IMR-90 (cell line): ENCODE data around the gene SDK1. TPM values are rescaled to one million over a fixed set of nuclear protein-coding genes. Genes with fewer than 3 reads are reported as not detected.

Source experiments
- ATAC-seq: fragments of 200-7000 bp; cut with Tn5 transposase; 2 replicates; pipeline ENCODE4 v1.9.1; 2020; ENCODE audit warnings: low read depth, mild to moderate bottlenecking, moderate library complexity
- BruUV-seq: library from RNA; stranded (reverse); fragments of 400-500 nt; replicated peaks from 2 replicates; lab custom pipeline; 2021; lab: Mats Ljungman, UMichigan
- CTCF ChIA-PET: fragments of 300-600 bp; formaldehyde crosslinking; extraction: SDS; loops from one replicate; lab custom pipeline; 2021; ENCODE audit warnings: antibody characterized with exemption; lab: Yijun Ruan, JAX
- POLR2A ChIA-PET: fragments of 300-600 bp; sonication (Branson Sonifier 250); formaldehyde crosslinking; loops from one replicate; lab custom pipeline; 2022; ENCODE audit warnings: antibody characterized with exemption; ENCODE audit not compliant: unreplicated experiment; lab: Charles Lee
- DNase-seq: peaks from one replicate; pipeline ENCODE4 v3.0.0; 2013
- H2AFZ ChIP-seq: replicated peaks from 2 replicates; pipeline ENCODE3; 2013; ENCODE audit warnings: low read length, mild to moderate bottlenecking; ENCODE audit not compliant: poor library complexity
- H2AK5ac ChIP-seq: 2 replicates; pipeline ENCODE4 v1.6.1; 2013; ENCODE audit warnings: low read depth, low read length, inconsistent platforms
- H2AK9ac ChIP-seq: replicated peaks from 2 replicates; pipeline ENCODE3; 2013; ENCODE audit warnings: mild to moderate bottlenecking, low read depth, low read length, moderate library complexity; ENCODE audit not compliant: poor library complexity
- H2BK120ac ChIP-seq: 2 replicates; pipeline ENCODE4 v1.6.1; 2013; ENCODE audit warnings: low read depth, low read length, inconsistent platforms
- H2BK15ac ChIP-seq: 3 replicates; pipeline ENCODE4 v1.6.1; 2013; ENCODE audit warnings: low read depth, low read length, inconsistent platforms
- H2BK20ac ChIP-seq: 2 replicates; pipeline ENCODE4 v1.6.1; 2013; ENCODE audit warnings: low read depth, mild to moderate bottlenecking, inconsistent platforms, low read length, moderate library complexity
- H2BK5ac ChIP-seq: 2 replicates; pipeline ENCODE4 v1.6.1; 2013; ENCODE audit warnings: mild to moderate bottlenecking, low read depth, low read length, inconsistent platforms; ENCODE audit not compliant: poor library complexity, severe bottlenecking
- H3K14ac ChIP-seq: replicated peaks from 2 replicates; pipeline ENCODE4 v1.6.1; 2013; ENCODE audit warnings: low read depth, low read length, inconsistent platforms
- H3K18ac ChIP-seq: 2 replicates; pipeline ENCODE4 v1.6.1; 2013; ENCODE audit warnings: low read depth, low read length, control low read depth
- H3K23ac ChIP-seq: 2 replicates; pipeline ENCODE4 v1.6.1; 2013; ENCODE audit warnings: low read depth, low read length, inconsistent platforms
- H3K27ac ChIP-seq: 2 replicates; pipeline ENCODE4 v1.5.1; 2013; ENCODE audit warnings: mild to moderate bottlenecking, control low read depth, low read length; ENCODE audit not compliant: insufficient read depth
- H3K27me3 ChIP-seq: 2 replicates; pipeline ENCODE4 v1.6.1; 2013; ENCODE audit warnings: low read length; ENCODE audit not compliant: control insufficient read depth, insufficient read depth
- H3K36me3 ChIP-seq: 2 replicates; pipeline ENCODE4 v1.6.1; 2013; ENCODE audit warnings: low read length, mixed read lengths; ENCODE audit not compliant: control insufficient read depth, insufficient read depth
- H3K4ac ChIP-seq: 2 replicates; pipeline ENCODE4 v1.6.1; 2013; ENCODE audit warnings: low read depth, low read length, inconsistent platforms
- H3K4me1 ChIP-seq: 2 replicates; pipeline ENCODE4 v1.6.1; 2013; ENCODE audit warnings: low read length, mixed read lengths; ENCODE audit not compliant: control insufficient read depth, insufficient read depth
- H3K4me2 ChIP-seq: 2 replicates; pipeline ENCODE4 v1.6.1; 2013; ENCODE audit warnings: low read depth, mild to moderate bottlenecking, control low read depth, low read length, moderate library complexity
- H3K4me3 ChIP-seq: 2 replicates; pipeline ENCODE4 v1.5.1; 2013; ENCODE audit warnings: low read depth, mild to moderate bottlenecking, control low read depth, low read length, moderate library complexity; ENCODE audit not compliant: insufficient read depth
- H3K56ac ChIP-seq: 2 replicates; pipeline ENCODE4 v1.6.1; 2013; ENCODE audit warnings: low read length, inconsistent platforms; ENCODE audit not compliant: insufficient read depth; ENCODE audit errors: extremely low read depth
- H3K79me1 ChIP-seq, 2 experiments: 2 replicates each; pipeline ENCODE4 v1.6.1; 2013; ENCODE audit warnings: low read length in 2 of 2, inconsistent platforms in 1 of 2, low read depth in 1 of 2
- H3K9ac ChIP-seq: 2 replicates; pipeline ENCODE4 v1.6.1; 2013; ENCODE audit warnings: low read depth, low read length, control low read depth
- H3K9me1 ChIP-seq: 2 replicates; pipeline ENCODE4 v1.6.1; 2013; ENCODE audit warnings: low read length, inconsistent platforms; ENCODE audit not compliant: insufficient read depth
- H3K9me3 ChIP-seq: 2 replicates; pipeline ENCODE4 v1.6.1; 2013; ENCODE audit warnings: low read length; ENCODE audit not compliant: control insufficient read depth, insufficient read depth
- H4K20me1 ChIP-seq: 2 replicates; pipeline ENCODE4 v1.6.1; 2013; ENCODE audit warnings: low read length, inconsistent platforms; ENCODE audit not compliant: insufficient read depth
- H4K5ac ChIP-seq: 2 replicates; pipeline ENCODE4 v1.6.1; 2013; ENCODE audit warnings: mild to moderate bottlenecking, low read depth, low read length, control low read depth
- H4K8ac ChIP-seq, 2 experiments: 2 replicates each; pipeline ENCODE4 v1.6.1; 2013; ENCODE audit warnings: low read depth in 2 of 2, low read length in 2 of 2, control low read depth in 1 of 2, inconsistent platforms in 1 of 2
- H4K91ac ChIP-seq: 2 replicates; pipeline ENCODE4 v1.6.1; 2013; ENCODE audit warnings: low read depth, low read length, inconsistent platforms; ENCODE audit not compliant: insufficient read depth
- CEBPB ChIP-seq: IDR thresholded peaks from 2 replicates; pipeline ENCODE4 v1.6.1; 2012; ENCODE audit warnings: low read depth, low read length, improper control_type of control experiment
- FOS ChIP-seq: fragments of 150-350 bp; IDR thresholded peaks from 2 replicates; pipeline ENCODE4 v1.6.1; 2016; ENCODE audit warnings: low read depth, low read length
- POLR2A ChIP-seq: IDR thresholded peaks from 2 replicates; pipeline ENCODE4 v1.6.1; 2012; ENCODE audit warnings: mild to moderate bottlenecking, low read depth, low read length
- RCOR1 ChIP-seq: IDR thresholded peaks from 2 replicates; pipeline ENCODE4 v1.6.1; 2012; ENCODE audit warnings: mild to moderate bottlenecking, low read length, improper control_type of control experiment; ENCODE audit not compliant: insufficient replicate concordance
- RFX5 ChIP-seq: IDR thresholded peaks from 2 replicates; pipeline ENCODE4 v1.8.0; 2012; ENCODE audit warnings: low read depth, mild to moderate bottlenecking, low read length, moderate library complexity
- WGBS, 2 experiments: methylation state at CpG; one replicate each; pipeline versions ENCODE4 v1.1.5 to v1.1.7; 2013; ENCODE audit warnings: missing lambda C conversion rate in 2 of 2; ENCODE audit not compliant: insufficient read length in 1 of 2; ENCODE audit errors: extremely low coverage in 2 of 2; 5-methylcytosine and 5-hydroxymethylcytosine counted together
- dilution Hi-C: fragments of 300-500 bp; cut with HindIII; formaldehyde crosslinking; loops from one replicate; pipeline ENCODE4 v1.14.3; 2018; ENCODE audit warnings: low sequenced_read_pairs; ENCODE audit not compliant: unreplicated experiment
- in situ Hi-C: fragments of 300-500 bp; cut with MboI; formaldehyde crosslinking; loops from 3 replicates; pipeline ENCODE4 v1.14.3; 2019; ENCODE audit warnings: low sequenced_read_pairs, inconsistent platforms, mixed read lengths
- intact Hi-C: fragments of 100-400 bp; cut with micrococcal nuclease; formaldehyde crosslinking; loops from 2 replicates; pipeline ENCODE4 v1.10.0; 2022
- polyA plus RNA-seq, 3 experiments: library from polyadenylated mRNA; depleted of rRNA; stranded (reverse); fragments of >200 nt; gene quantifications; 2 replicates each; pipeline ENCODE4 v1.2.3, GENCODE V29; 2012; ENCODE audit warnings: low replicate concordance in 1 of 3
- total RNA-seq: library from RNA; depleted of rRNA; stranded (reverse); fragments of >200 nt; gene quantifications from 2 replicates; pipeline ENCODE4 v1.2.3, GENCODE V29; 2012

Gene SDK1
- total and polyA plus RNA-seq, 2 of the 4 experiments (the other 2 are of a cell fraction) = 1.5 to 1.6 TPM

- no peak for DNase-seq
- WGBS, 2 experiments = 100% methylated on average over 2 of the region's 2 CpGs; no CpG with 5 or more reads in 1 of the 2 experiments
- POLR2A ChIA-PET = no interaction called here
- Histone ChIP-seq H3K27me3 (no peaks in the 10 kb centered on the region), H2BK5ac (peak overlapping the region; percentile 44), H3K4me3 (no peak overlapping the region), H3K9ac (no peak overlapping the region), H4K20me1 (no peaks in the 10 kb centered on the region), H3K9me3 (no peaks in the 10 kb centered on the region), H3K56ac (no peak overlapping the region), H4K8ac (no peak overlapping the region; a peak in 1 of 4 replicates), H4K91ac (no peak overlapping the region), H3K4me2 (peak overlapping the region; percentile 35), H3K36me3 (no peaks in the 10 kb centered on the region), H3K9me1 (peaks cover 3% of the 10 kb centered on the region), H3K4me1 (peaks cover 7% of the 10 kb centered on the region), H3K27ac (no peak overlapping the region), H4K5ac (no peak overlapping the region), H2AK5ac (no peak overlapping the region), H2AK9ac (no peak overlapping the region), H2BK120ac (peak overlapping the region; percentile 16; the same call in 1 of the 2 replicates), H3K4ac (no peak overlapping the region), H2BK15ac (no peak overlapping the region), H2AFZ (no peak overlapping the region), H3K79me1 (no peaks in the 10 kb centered on the region), H3K23ac (no peak overlapping the region), H3K18ac (no peak overlapping the region), H2BK20ac (no peak overlapping the region), H3K14ac (no peak overlapping the region)
- ATAC-seq = no peak
- dilution Hi-C loops (no loop called here), in situ Hi-C loops (no loop called here), intact Hi-C loops (loop anchor here (10.0 kb wide), 2 partner anchors 131 to 571 kb away; partner anchors contain the start of gene SDK1)
- no TSS peak for BruUV-seq
- TF ChIP-seq POLR2A (no peak), FOS (no peak), RFX5 (no peak), RCOR1 (no peak), CEBPB (peak; percentile 59; the same call in 1 of the 2 replicates)
- CTCF ChIA-PET = no interaction called here
Measured at GRCh38 chr7:3436112-3436511, 135.1 kb downstream of the SDK1 start.
